HG03520 (cell line): ENCODE data around the gene GRIK2.
"Not testable (repeated sequence)": the region's sequence is repeated elsewhere in the genome, so short reads cannot be mapped to it uniquely, and the experiment has no call there.

Experiments
- ATAC-seq: cut with Tn5 transposase; IDR thresholded peaks from one replicate; pipeline ENCODE4 v1.9.1; 2021; ENCODE audit warnings: mild to moderate bottlenecking, moderate library complexity; ENCODE audit not compliant: unreplicated experiment

The GRIK2 gene

GRCh38 chr6:101613556-101613955, 220.0 kb downstream of the GRIK2 start:
- ATAC-seq = no peak

- no peak for ATAC-seq
Observed at GRCh38 chr6:101614774-101615173, 221.3 kb downstream of the GRIK2 start.

GRCh38 chr6:101626269-101626668, 232.8 kb downstream of the GRIK2 start:
- ATAC-seq = no peak

GRCh38 chr6:101630941-101631340, 237.4 kb downstream of the GRIK2 start:
- ATAC-seq = no peak

GRCh38 chr6:101633081-101633480, 239.6 kb downstream of the GRIK2 start:
- no peak for ATAC-seq

- not testable (repeated sequence) for ATAC-seq
Observed at GRCh38 chr6:101638865-101639264, 245.4 kb downstream of the GRIK2 start.

- no peak for ATAC-seq
Observed at GRCh38 chr6:101640131-101640530, 246.6 kb downstream of the GRIK2 start.

- ATAC-seq = no peak
Observed at GRCh38 chr6:101645770-101646169, 252.3 kb downstream of the GRIK2 start.

GRCh38 chr6:101650402-101651100, 257.0 kb downstream of the GRIK2 start:
- ATAC-seq = no peak

- ATAC-seq = no peak
Observed at GRCh38 chr6:101652079-101652478, 258.6 kb downstream of the GRIK2 start.

- ATAC-seq = no peak
Observed at GRCh38 chr6:101655109-101655508, 261.6 kb downstream of the GRIK2 start.

- ATAC-seq = peak; percentile 74
Observed at GRCh38 chr6:101662111-101662897, 268.8 kb downstream of the GRIK2 start.

GRCh38 chr6:101663100-101663499, 269.6 kb downstream of the GRIK2 start:
- ATAC-seq = no peak

GRCh38 chr6:101666256-101666655, 272.7 kb downstream of the GRIK2 start:
- no peak for ATAC-seq

- ATAC-seq = no peak
Observed at GRCh38 chr6:101668496-101669030, 275.1 kb downstream of the GRIK2 start.

GRCh38 chr6:101676187-101676586, 282.7 kb downstream of the GRIK2 start:
- ATAC-seq = no peak

GRCh38 chr6:101682937-101683336, 289.4 kb downstream of the GRIK2 start:
- ATAC-seq = no peak

- no peak for ATAC-seq
Observed at GRCh38 chr6:101683884-101684283, 290.4 kb downstream of the GRIK2 start.

- ATAC-seq = no peak
Observed at GRCh38 chr6:101686653-101687052, 293.1 kb downstream of the GRIK2 start.

GRCh38 chr6:101689156-101689555, 295.6 kb downstream of the GRIK2 start:
- no peak for ATAC-seq

- no peak for ATAC-seq
Observed at GRCh38 chr6:101689695-101690094, 296.2 kb downstream of the GRIK2 start.

- no peak for ATAC-seq
Observed at GRCh38 chr6:101700655-101701054, 307.1 kb downstream of the GRIK2 start.
